HG02678 (cell line): Measurements from ENCODE around the gene CRACR2B.

Experiments
- ATAC-seq: cut with Tn5 transposase; IDR thresholded peaks from one replicate; pipeline ENCODE4 v1.9.1; 2021; ENCODE audit warnings: mild to moderate bottlenecking, moderate library complexity; ENCODE audit not compliant: unreplicated experiment

The CRACR2B gene

GRCh38 chr11:794766-795633 lies 32.7 kb upstream of the CRACR2B start:
- ATAC-seq, result no peak

GRCh38 chr11:795634-796564 lies 31.8 kb upstream of the CRACR2B start:
- no peak for ATAC-seq

- ATAC-seq, result no peak
Observed at GRCh38 chr11:796565-797295, 31.0 kb upstream of the CRACR2B start.

GRCh38 chr11:797296-798092 lies 30.2 kb upstream of the CRACR2B start:
- ATAC-seq, result peak; percentile 39

GRCh38 chr11:798093-798713 lies 29.5 kb upstream of the CRACR2B start, which contains the start of gene SLC25A22:
SLC25A22 (minus strand) TSS chr11:798281; CDS start chr11:795006, 3,275 bp downstream.
- peak; percentile 62 for ATAC-seq

GRCh38 chr11:799641-800316 lies 27.9 kb upstream of the CRACR2B start:
- no peak for ATAC-seq

- ATAC-seq, result no peak
Observed at GRCh38 chr11:800473-800872, 27.2 kb upstream of the CRACR2B start.

- ATAC-seq, result no peak
Observed at GRCh38 chr11:801097-801780, 26.5 kb upstream of the CRACR2B start.

- ATAC-seq, result no peak
Observed at GRCh38 chr11:802018-802617, 25.6 kb upstream of the CRACR2B start.

- no peak for ATAC-seq
Observed at GRCh38 chr11:802693-803466, 24.8 kb upstream of the CRACR2B start.

GRCh38 chr11:803467-803742 lies 24.3 kb upstream of the CRACR2B start:
- no peak for ATAC-seq

- no peak for ATAC-seq
Observed at GRCh38 chr11:803770-804598, 23.7 kb upstream of the CRACR2B start.

GRCh38 chr11:804599-804964 lies 23.1 kb upstream of the CRACR2B start:
- ATAC-seq, result no peak

GRCh38 chr11:808427-809286 lies 19.1 kb upstream of the CRACR2B start:
- ATAC-seq, result no peak

GRCh38 chr11:809287-810039 lies 18.3 kb upstream of the CRACR2B start, which contains the start of gene RPLP2:
RPLP2 (plus strand) TSS chr11:809967; CDS start chr11:810235, 268 bp downstream.
- ATAC-seq, result peak; percentile 76
